ENCODE measurements around the gene KRTAP5-6.

Gene KRTAP5-6

DNA sequence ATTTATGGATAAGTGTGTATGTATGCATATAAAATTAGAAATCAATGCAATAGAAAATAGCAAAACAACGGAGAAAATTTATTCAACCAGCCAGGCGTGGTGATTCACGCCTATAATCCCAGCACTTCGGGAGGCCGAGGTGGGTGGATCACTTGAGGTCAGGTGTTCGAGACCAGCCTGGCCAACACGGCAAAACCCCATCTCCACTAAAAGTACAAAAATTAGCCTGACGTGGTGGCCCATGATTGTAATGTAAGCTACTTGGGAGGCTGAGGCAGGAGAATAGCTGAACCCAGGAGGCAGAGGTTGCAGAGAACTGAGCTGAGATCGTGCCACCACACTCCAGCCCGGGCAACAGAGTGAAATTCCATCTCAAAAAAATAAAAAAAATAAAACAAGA is 5.5 kb downstream of the KRTAP5-6 start:
- no peak for DNase-seq (ENCODE audit: low spot score)

GRCh38 chr11:1703146-1703545 is 6.2 kb downstream of the KRTAP5-6 start:
- DNase-seq (ENCODE audit: low spot score): no peak

DNA sequence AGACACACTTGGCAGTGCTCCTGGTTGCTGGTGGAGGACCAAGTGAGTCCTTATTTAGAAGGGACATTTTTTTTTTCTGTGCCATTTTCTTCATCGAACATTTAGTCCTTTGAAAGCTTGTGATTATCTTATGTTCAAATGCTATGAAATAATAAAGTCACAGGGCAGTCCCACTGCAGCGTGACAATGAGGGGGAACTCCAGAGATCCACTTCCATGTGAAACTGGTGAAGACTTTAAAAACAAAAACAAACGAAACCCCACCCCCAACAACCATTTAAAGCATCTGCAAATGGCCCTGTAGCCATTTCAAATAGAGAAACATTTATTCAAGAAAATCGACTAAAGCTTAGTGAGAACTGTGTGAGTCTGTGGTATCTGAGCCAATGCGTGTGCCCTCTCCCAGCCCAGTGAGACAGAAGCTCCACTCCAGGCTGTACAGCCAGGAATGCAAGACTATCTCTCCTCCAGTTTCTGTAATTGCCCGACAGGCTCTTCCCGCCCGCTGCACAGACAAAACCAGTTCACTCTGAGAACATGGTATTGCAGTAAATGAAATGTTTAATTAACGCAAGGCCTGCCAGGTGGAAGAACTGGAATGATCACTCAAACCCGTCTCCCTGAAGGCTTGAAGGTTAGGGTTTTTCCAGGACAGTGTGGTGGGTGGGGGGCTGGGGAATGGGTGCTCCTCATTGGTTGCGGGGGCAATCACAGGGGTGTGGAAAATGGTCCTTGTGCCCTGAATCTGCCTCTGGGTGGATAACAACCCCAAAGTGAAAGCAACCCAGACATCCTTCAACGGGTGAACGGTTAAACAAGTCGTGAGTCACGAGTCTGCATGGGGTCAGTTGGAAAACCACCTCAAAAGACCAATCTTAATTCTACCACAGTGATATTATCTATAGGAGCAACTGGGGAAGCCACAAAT is 8.4 kb downstream of the KRTAP5-6 start:
- DNase-seq (ENCODE audit: low spot score): no peak

- DNase-seq (ENCODE audit: low spot score): no peak
Observed at GRCh38 chr11:1706634-1707400, 9.8 kb downstream of the KRTAP5-6 start.

DNA sequence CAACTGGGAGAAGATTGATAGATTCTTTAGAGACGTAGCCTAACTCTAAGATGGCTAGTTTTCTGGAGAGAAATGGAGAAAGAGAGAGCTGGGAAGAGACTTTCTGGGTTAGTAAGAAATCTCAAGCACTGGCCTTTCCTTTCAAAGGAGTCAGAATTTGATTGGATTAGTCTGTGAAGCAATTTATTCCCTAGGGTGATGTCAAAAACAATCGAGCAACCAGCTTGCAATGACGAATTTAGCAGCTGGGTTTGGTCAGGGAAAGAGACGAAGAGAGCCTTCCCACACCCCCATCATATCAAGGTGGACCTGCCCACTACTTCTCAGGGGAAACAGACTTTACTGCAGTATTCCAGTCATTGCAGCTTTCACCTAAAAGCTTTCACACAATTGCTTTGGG is 10.8 kb downstream of the KRTAP5-6 start:
- DNase-seq (ENCODE audit: low spot score): no peak

DNA sequence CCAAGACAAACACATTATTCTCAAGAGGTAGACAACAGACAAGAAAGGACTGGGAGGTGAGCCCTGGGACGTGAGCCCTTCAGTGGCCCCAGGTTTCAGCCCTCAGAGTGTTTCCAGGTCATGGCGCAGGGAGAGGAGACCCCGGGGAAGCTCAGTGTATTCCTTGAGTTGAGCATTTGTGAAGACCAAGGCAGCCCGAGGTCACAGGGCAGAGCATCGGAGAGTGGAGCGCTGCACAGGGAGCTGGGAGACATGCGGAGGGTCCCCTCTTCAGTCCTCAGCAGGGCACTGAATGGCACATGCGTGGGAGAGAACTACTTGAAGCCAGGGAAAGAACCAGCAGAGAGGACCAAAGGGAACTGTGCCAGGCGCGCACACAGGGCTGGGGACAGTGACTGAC is 11.7 kb downstream of the KRTAP5-6 start:
- DNase-seq (ENCODE audit: low spot score): no peak

DNA sequence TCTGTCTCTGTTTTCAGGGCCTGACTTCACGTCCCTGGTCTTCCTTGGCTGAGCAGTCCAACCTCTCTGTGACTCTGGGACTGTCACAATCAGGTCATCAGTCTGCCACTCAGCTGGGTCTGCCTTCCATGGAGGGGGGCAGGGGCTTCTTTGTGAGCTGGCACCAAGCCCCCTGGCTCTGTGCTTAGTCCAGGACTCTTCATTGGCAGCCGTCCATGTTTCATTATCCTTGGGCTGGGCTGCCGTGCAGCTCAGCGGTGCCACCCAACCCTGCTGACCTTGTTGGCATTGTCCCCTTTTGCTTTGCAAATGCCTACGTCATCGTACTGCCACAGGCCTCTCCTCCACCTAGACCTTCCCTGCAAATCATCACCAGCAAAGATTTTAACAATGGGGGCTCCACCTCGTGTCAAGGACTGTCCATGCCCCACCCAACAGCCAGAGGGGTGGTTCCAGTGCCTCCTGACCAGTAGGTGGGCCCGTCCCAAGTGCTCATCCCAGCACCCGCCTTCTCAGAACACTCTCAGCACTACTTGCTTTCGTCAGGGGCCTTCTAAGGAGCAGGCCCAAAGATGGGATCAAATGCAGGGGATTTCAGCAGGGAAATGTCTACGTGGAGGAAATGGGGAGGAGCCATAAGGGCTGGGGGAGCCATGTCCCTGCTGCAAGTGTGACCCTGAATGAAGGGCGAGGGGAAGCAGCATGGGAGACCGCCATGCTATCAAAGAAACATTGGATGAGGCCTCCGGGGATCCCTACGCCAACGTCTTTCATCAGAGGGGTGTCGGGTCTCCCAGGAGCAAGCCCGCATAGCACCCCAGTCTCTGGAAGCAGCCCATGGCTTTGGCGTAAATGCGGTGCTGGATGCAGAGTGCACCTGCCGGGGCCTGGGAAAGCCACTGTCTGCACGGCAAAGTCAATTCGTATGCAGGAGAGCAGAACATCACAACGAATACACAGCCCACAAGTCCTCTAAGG is 18.2 kb downstream of the KRTAP5-6 start:
- no peak for DNase-seq (ENCODE audit: low spot score)

DNA sequence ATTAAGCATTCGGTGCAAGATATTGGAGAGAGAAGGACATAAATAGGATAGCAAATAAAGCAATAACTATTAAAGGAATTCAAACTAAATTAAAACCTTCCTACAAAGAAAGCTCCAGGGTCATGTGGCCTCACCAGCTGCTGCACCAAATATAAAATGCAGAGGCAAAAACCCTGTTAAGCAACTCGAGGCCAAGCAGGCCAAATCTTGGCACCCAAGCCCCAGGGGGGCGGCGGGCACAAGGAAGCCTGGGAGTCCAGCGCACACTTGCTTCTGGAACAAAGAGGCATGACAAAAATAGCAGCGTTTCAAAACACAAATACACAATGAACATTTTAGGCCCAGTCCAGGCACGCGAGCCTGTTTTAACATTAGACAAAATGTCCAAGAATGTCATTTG is 20.8 kb downstream of the KRTAP5-6 start:
- no peak for DNase-seq (ENCODE audit: low spot score)

- no peak for DNase-seq (ENCODE audit: low spot score)
Observed at GRCh38 chr11:1718326-1718725, 21.3 kb downstream of the KRTAP5-6 start.

- DNase-seq (ENCODE audit: low spot score): no peak
Observed at GRCh38 chr11:1719781-1720180, 22.8 kb downstream of the KRTAP5-6 start.

DNA sequence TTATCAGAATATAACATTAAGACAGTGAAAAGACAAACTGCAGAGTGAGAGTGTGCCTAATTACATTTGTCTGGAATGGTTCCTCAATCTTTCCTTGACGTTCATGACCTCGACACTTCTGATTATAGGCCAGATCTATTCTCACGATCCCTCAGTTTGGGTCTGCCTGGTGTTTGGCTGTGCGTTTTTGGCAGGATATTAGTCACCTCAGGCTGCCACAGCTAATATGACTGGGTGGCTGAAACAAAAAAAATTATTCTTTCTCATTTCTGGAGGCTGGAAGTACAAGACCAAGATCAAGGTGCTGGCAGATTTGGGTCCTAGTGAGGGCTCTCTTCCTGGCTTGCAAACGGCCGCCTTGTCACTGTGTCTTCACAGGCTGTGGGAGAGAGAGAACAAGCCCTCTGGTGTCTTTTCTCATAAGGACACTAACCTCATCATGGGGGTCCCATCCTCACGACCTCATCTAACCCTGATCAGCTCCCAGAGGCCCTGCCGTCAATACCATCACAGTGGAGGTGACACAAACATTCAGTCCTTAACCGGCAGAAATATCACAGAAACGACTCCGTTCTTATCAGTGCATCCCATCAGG is 30.2 kb downstream of the KRTAP5-6 start:
- DNase-seq (ENCODE audit: low spot score): no peak

DNA sequence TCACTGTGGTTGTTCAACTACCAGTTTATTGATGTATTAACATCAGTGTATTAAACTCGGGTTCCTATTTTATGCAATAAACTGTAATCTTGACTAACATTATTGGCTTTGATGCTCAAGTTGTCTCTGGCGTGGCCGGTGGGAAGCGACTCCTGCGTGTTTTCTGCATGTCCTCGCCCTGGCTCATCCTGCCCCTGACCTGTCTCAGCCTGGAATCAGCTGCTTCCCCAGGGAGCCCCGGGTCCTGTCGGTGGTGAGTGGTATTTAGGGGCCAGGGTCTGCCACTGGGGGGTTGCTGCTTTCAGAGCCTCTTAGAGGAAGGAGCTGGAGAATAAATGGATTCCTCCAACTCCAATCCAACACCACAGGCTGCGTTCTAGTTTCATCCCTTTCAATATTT is 30.9 kb downstream of the KRTAP5-6 start:
- DNase-seq (ENCODE audit: low spot score): no peak

- DNase-seq (ENCODE audit: low spot score): no peak
Observed at GRCh38 chr11:1728301-1728700, 31.3 kb downstream of the KRTAP5-6 start.

DNA sequence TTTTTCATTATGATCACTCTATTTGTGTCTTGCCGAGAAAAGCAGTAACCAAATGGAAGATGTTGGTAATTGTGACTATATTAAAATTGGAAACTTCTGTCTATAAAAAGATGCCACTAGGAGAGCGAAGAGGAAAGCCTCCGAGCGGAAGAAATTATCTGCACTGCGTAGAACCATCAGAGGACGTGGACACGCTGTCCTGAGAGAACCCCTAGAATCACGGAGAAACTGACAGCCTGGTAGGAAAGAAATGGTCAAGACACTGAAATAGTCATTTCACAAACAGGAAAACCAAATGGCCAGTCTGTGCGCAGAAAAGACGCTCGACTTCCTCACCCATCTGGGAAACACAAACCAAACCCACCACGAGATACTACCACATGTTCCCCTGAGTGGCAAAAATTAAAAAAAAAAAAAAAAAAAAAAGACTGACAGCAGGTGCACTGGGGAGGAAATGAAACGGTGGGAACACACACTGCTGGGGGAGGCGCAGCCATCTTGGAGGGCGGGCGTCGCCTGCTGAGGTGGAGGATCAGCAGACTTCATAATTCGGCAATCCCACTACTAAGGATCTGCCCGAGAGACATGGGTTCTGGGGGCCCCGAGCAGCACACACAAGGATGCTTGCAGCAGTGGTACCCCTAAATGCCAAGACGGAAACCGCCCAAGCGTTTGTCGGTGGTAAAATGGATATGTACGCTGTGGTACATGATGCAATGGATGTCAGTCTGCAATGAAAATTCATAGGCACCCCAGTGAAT is 32.1 kb downstream of the KRTAP5-6 start:
- DNase-seq (ENCODE audit: low spot score): no peak

DNA sequence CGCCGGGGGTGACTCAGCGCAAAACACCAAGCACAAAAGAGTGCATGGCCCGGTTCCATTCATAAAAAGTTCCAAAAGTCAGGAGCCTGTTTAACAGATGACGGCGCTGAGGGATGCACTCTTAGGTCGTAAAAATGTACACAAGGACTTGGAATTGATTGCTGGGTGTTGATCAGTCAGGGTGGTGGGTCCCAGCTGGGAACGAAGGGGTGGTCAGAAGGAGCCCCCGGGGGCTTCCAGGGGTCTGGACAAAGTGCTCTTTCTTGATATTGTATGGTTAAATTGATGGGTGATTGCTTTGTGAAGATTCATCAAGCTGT is 32.7 kb downstream of the KRTAP5-6 start:
- DNase-seq (ENCODE audit: low spot score): no peak

GRCh38 chr11:1730059-1730629 is 33.1 kb downstream of the KRTAP5-6 start:
- no peak for DNase-seq (ENCODE audit: low spot score)

DNA sequence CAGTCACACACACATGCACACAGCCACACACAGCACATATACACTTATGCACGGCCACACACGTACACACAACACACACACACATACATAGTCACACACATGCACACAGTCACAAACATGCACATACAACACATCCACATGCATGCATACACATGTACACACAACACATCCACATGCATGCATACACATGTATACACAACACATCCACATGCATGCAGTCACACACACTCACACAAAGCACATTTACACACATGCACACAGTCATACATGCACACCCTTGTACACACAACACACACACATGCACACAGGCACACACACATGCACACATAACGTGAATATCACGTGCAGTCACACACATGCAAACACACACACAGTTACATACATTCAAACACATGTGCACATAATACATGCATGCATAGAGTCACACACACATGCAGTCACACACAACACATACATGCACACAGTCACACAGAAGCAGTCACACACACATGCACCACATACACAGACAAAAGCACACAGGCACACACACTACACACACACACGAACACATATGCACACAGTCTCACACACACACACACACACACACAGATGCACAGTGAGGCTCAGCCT is 34.6 kb downstream of the KRTAP5-6 start:
- DNase-seq (ENCODE audit: low spot score): no peak

DNA sequence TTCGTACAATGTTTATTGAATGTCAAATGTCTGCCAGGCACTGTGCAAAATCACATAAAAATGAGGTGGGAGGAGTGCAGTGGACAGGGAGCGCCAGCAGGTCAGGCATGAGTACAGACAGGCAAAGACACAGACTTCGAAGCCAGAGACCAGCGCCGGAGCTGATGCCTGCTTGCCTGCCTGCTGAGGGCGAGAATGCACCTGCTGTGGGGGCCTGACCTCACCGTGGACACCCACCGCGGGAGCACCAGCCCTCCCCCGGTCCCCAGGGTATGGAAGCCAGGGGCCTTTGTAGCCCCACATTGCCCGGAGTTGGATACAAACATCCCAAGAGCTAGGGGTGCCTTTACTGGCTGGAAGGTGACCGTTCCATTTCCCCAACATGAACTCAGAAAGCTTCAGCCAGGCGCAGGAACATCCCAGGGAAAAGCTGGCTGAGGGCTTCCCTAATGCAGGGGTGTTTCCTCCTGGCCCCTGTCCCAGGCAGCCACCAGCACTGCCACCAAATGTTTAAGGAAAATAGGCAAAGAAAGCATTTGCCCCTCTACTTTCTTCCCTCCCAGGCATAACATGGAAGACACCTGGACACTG is 35.5 kb downstream of the KRTAP5-6 start:
- DNase-seq (ENCODE audit: low spot score): no peak

DNA sequence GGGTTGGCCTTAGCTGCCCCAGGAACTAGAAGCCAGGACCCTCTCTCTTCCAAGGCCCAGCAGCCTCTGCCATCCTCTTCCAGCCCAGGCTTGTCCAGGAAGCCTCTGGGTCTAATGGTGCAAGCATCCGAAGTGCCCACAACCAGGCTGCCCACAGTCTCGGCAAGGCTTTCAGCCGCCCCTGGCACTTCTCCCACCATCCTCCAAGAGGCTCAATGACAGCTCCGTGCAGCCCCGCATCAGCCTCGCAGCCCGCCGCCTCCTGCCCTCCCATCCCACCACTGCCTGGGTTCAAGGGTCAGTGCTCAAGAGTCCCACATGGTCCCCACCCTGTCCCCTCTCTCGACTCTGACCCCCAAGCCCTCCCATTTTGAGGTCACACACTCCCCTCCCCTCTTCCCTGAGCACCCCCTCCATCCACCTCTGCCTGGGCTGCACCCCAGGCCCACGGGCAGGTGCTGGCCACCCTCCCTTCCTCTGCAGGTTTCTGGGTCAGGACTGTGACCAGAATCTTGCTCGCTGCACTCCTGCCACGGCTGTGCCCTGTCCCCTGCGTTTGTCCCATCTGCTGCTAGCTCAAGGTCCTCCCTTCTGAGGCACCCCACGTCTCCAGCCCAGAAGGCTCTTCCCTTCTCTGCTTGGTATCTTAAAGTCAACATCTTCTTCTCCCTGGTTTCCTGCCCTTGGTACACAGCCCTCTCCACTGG is 36.2 kb downstream of the KRTAP5-6 start:
- DNase-seq (ENCODE audit: low spot score): no peak

Measured in HuH-7.5 (cell line).